OCI-M1 (cell line): Measurements from ENCODE around the gene PACRG.

Experiments
- DNase-seq: peaks from one replicate; lab custom pipeline; 2025; lab: John Stamatoyannopoulos, UW

Gene PACRG

GRCh38 chr6:162864911-162865310 is 137.1 kb downstream of the PACRG start:
- DNase-seq: no peak

GRCh38 chr6:162866656-162867055 is 138.9 kb downstream of the PACRG start:
- DNase-seq: no peak

DNA sequence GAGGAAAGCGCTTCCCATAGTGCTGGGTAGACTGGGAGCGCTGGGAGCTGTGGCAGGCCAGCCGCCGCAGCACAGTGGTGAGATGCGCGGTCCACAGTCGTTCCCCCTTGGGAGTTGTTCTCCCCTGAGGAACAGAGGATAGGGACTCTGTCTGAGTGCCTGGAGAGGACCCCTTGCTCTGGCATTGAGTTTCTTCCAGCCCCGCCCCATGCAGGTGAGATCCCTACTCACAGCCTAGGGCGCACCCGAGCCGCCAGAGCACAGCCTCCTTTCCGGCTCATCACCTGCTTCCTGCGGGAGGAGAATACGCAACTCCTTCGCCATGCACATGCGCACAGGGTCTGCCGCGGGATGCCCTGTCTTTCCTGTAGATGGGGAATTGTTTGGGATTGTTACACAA is 140.6 kb downstream of the PACRG start:
- no peak for DNase-seq

DNA sequence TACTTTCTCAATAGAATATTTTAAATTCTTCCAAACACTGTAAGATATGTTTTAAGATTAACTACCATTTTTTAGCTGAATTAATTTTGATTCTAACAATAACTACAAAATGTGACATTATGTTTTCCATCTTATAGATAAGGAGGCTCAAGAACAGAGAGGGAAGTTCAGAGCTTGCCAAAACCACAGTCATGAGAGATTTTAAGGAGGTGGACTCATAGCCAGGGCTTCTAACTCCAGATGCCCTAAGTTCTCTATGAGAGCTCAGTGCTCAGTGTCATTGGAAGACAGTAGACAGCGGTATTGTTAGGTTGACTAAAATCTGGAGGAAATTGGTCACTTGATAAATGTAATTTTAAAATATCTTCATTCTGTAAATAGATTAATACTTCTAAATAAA is 144.2 kb downstream of the PACRG start:
- DNase-seq: peak; percentile 6

DNA sequence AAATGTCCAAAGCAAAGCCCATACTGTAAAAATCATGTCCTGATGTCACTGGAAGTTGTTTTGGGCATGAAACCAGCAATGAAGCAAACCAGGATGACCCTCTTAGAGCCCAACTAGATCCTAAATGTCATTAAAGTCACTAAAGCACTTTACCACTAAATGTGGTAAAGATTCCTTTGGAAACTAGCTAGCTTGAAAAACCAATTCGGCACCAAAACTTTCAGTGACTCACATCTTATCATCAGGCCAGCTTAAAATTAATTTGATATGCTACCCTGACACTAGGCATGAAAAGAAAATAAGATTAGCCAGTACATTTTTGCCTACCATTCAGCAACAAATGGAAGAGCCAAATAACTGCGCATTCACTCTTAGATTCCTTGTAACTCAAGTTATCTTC is 145.8 kb downstream of the PACRG start:
- no peak for DNase-seq

DNA sequence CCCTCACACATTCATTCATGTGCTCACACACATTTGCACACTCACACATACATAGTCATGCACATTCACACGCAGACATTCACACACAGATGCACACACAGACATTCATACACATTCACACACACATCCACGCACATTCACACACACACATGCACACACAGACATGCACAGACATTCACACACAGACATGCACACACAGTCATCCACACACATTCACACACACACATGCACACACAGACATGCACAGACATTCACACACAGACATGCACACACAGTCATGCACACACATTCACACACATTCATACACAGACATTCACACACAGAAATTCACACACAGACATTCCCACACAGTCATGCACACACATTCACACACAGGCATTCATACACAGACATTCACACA is 147.3 kb downstream of the PACRG start:
- DNase-seq: no peak

GRCh38 chr6:162882801-162883481 is 155.2 kb downstream of the PACRG start:
- no peak for DNase-seq

DNA sequence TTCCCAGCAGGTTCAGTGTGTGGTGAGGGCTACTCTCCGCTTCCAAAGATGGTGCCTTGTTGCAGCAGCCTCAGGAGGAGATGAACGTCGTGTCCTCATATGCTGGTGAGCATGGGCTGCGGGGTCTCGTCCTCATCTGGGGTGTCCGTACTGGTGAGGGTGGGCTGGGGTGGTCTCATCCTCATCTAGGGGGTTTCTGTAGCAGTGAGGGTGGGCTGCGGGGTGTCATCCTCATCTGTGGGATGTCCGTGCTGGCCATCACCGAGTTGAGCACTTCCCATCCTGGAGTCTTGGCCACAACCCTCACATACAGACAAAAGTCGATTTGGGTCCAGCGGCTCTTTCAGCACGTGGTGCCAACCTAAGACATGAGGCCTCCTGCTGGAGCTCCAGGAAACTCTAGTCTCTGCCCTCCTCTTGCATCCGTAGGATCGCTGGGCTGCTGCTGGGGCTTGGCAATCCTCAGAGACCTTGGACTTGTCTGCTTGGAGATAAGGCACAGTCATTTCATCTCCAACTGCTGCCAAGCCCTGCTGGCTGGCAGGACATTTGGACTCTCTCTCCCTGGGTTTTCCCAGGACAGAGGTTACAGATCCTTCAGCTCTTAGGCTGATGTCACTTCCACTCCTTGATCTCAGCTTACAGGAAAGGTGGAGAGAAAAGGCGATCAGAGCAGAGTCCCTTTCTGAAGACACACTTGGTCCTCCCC is 160.4 kb downstream of the PACRG start:
- DNase-seq: no peak

GRCh38 chr6:162889303-162889702 is 161.5 kb downstream of the PACRG start:
- DNase-seq: no peak

DNA sequence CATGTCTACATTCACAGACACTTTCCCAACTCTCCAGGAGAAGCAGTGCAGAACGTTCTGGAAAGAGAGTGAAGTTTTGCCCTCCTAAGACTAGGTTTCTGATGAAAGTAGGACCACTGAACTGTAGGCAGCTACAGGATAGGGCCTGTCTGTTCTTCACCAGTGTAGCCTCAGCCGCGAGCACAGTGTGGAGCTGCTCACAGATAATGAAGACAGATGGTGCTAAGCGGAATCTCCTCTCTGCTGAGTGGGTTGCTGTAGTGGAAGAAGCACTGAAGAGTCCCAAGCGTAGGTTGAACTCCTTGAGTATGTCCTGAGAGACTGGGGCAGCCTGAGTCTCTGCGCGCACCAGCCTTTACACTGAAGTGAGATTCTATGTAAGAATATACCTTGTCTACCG is 170.2 kb downstream of the PACRG start:
- no peak for DNase-seq

GRCh38 chr6:162899148-162899547 is 171.4 kb downstream of the PACRG start:
- DNase-seq: no peak

DNA sequence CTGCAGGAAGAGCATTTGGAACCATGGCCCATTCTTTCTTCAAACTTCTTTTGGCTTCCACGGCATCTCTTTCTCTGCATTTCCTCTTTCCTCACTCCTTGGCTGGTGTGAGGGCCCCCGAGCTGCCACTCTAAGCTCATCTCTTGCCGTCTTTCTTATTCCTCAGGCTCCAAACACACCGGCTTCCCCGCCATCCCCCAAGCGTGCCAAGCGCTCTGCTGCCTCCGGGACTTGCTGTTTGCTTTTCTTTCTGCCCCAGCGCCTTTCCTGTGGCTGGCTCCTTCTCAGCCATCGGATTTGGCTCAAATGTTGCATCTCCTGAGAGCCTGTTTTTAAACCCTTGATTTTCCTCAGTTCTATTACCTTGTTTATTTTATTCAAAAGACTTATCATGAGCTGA is 172.7 kb downstream of the PACRG start:
- DNase-seq: no peak

DNA sequence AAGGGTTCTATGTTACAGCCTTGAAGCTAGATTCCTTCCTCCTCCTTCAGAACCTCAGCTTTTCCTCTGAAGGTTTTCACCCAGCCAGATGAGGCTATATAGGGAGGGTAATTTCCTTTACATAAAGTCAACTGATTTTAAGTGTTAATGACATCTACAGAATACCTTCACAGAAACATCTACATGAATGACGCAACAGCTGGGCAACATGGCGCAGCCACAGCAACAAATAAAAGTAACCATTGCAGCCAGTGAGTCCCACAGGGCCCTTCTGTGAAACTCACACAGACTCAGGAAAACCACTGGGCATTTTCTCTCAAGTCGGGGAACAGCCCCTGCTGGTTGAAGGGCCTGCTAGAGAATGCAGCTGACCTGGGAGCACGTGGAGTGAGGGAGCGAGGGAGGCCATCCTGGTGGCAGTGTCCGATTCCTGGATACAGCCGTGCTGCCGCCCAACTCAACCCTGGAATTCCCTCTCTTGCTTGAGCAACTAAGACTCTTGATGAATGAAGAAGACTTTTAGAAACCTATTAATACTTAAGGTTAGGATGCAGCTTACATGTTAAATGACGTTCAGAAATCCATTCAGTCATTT is 176.4 kb downstream of the PACRG start:
- DNase-seq: no peak

- DNase-seq: no peak
Observed at GRCh38 chr6:162906479-162906878, 178.7 kb downstream of the PACRG start.

DNA sequence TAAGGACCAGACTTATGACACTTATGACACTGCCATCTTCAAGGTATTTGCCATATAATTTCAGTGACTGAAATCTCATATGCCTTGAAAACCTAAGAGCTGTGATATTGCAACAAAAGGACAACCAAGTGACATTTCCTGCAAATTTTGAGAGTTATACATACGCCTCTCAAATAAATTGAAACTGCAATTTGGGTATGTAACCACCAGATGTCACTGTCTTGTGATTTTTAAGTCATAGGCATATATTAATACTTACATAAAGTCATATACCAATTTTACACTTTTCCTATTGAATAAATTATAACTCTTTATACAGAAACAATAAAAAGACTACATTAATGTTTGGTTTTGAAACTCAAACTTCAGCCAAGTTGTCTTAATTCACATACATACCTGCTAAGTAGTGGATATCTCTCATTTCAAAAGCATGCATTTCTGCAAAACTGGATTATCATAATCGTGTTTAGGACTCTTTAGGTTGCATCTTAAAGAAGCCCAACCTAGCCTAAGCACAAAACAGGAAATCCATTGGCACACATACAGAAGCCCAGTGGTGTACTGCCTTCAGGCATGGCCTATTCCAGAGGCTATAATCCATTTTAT is 180.2 kb downstream of the PACRG start:
- peak; percentile 73 for DNase-seq

GRCh38 chr6:162913206-162913605 is 185.4 kb downstream of the PACRG start:
- DNase-seq: no peak

- DNase-seq: no peak
Observed at GRCh38 chr6:162917506-162917905, 189.7 kb downstream of the PACRG start.

DNA sequence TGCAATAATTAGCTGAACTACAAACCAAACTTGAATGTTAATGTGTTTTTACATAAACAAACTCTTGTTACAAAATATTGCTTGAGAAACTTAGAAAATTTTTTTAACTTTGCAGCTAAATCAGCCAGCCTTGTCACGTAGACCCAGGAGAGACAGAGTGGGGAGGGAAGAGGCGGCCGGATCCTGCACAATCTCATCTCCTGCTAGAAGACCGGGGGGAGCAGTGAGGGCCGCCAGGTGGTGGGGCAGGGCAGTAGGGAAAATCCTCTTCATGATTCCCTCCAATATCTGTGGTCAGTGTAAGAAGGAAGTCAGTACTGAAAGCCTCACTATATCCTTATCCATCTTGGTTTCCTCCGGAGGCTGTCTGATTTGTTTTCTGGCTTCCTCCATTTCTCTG is 193.3 kb downstream of the PACRG start:
- DNase-seq: no peak

DNA sequence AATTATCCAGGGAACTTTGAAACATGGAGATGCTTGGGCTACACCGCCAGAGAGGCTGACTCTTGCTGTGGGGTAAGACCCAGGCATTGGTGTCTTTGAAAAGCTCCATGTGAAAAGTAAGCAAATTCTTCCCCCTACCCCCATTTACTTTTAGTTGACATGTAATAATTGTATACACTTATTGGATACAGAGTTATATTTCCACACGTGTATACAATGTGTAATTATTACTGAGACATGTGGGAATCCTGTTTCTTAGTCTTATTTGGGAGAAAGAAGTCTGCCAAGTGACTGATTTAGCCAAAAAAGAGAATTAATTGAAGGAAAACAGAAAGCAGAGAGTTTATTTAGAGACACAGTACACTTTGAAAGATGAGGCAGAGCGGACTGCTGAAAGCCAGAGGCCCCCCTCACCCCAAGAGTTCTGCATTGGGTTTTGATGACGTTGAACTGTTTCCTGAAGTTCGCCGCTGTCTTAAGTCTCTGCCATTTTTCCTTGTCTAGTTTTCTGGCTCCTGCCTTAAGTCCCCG is 193.8 kb downstream of the PACRG start:
- DNase-seq: no peak

GRCh38 chr6:162922563-162923166 is 194.9 kb downstream of the PACRG start:
- DNase-seq: no peak

DNA sequence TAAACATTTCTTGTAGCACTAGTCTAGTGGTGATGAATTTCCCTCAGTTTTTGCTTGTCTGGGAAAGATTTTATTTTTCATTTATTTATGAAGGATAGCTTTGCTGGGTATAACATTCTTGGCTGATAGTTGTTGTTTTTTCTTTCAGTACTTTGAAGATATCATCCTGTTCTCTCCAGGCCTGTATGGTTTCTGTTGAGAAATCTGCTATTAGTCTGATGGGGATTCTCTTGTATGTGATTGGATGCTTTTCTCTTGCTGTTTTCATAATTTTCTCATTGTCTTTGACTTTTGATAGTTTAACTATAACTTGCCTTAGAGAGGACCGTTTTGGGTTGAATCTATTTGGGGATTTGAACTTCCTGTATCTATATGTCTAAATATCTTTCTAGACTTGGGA is 207.1 kb downstream of the PACRG start:
- no peak for DNase-seq

DNA sequence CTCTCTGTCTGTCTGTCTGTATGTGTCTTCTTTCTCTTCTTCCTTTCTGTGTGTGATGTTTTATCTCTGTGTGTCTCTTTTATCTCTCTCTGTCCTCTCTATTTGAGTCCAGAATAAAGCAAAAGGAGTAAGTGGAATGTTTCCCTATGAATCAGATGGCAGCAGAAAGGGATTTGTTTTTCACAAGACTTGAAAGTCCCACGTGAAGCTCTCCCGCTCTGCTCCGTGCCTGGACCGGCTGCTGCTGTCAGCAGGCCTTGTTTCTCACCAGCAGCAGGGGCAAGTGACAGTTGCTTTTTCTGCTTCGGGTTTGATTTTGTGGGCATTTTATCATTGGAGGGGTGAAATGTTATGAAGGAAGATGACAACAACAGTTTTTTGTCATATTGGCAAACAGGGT is 212.7 kb downstream of the PACRG start:
- DNase-seq: no peak
